Measurements from ENCODE around the gene KATNAL1. TPM values are rescaled to one million over a fixed set of nuclear protein-coding genes. Genes with fewer than 3 reads are reported as not detected.
"Not testable (repeated sequence)": the region's sequence is repeated elsewhere in the genome, so short reads cannot be mapped to it uniquely, and the experiment has no call there.

The KATNAL1 gene
- total RNA-seq, 1 donor from 2014 or later, result 29.1 TPM

- no peak for DNase-seq (ENCODE audit: low read depth, low spot score)
- peaks cover 5% of the 10 kb centered on the region for H3K4me1 Mint-ChIP-seq
- peaks cover 2% of the 10 kb centered on the region for H3K9me3 Mint-ChIP-seq
- no peaks in the 10 kb centered on the region for H3K27me3 Mint-ChIP-seq (ENCODE audit: low read depth)
- no peak overlapping the region for H3K4me3 Mint-ChIP-seq
- peaks cover 30% of the 10 kb centered on the region for H3K36me3 Mint-ChIP-seq (ENCODE audit: low read depth)
- no peak for TF ChIP-seq CTCF (conservative IDR thresholded peaks at IDR 0.05)
- H3K27ac Mint-ChIP-seq (ENCODE audit: unreplicated experiment), result no peak overlapping the region
Measured at GRCh38 chr13:30274083-30274482, 33.3 kb downstream of the KATNAL1 start.

GRCh38 chr13:30270035-30270434 lies 37.3 kb downstream of the KATNAL1 start:
- not testable (repeated sequence) for H3K27ac Mint-ChIP-seq (ENCODE audit: unreplicated experiment); H3K27me3 Mint-ChIP-seq (ENCODE audit: low read depth); H3K4me1 Mint-ChIP-seq; H3K4me3 Mint-ChIP-seq; H3K9me3 Mint-ChIP-seq; DNase-seq (ENCODE audit: low read depth, low spot score)
- peaks cover 23% of the 10 kb centered on the region for H3K36me3 Mint-ChIP-seq (ENCODE audit: low read depth)

GRCh38 chr13:30268673-30269072 lies 38.7 kb downstream of the KATNAL1 start:
- peaks cover 5% of the 10 kb centered on the region for H3K4me1 Mint-ChIP-seq
- no peak for DNase-seq (ENCODE audit: low read depth, low spot score)
- no peaks in the 10 kb centered on the region for H3K27me3 Mint-ChIP-seq (ENCODE audit: low read depth)
- no peak for TF ChIP-seq CTCF (conservative IDR thresholded peaks at IDR 0.05)
- H3K36me3 Mint-ChIP-seq (ENCODE audit: low read depth), result peaks cover 17% of the 10 kb centered on the region
- H3K27ac Mint-ChIP-seq (ENCODE audit: unreplicated experiment), result no peak overlapping the region
- H3K4me3 Mint-ChIP-seq, result no peak overlapping the region
- no peaks in the 10 kb centered on the region for H3K9me3 Mint-ChIP-seq

- Mint-ChIP-seq H3K27me3 (ENCODE audit: low read depth) (no peaks in the 10 kb centered on the region), H3K4me3 (no peak overlapping the region), H3K4me1 (no peaks in the 10 kb centered on the region), H3K27ac (ENCODE audit: unreplicated experiment) (no peak overlapping the region), H3K36me3 (ENCODE audit: low read depth) (peaks cover 10% of the 10 kb centered on the region), H3K9me3 (no peaks in the 10 kb centered on the region)
- TF ChIP-seq CTCF (conservative IDR thresholded peaks at IDR 0.05), result no peak
- DNase-seq (ENCODE audit: low read depth, low spot score), result no peak
Measured at GRCh38 chr13:30266756-30267155, 40.6 kb downstream of the KATNAL1 start.

- not testable (repeated sequence) for H3K4me3 Mint-ChIP-seq; DNase-seq (ENCODE audit: low read depth, low spot score)
- peaks cover 29% of the 10 kb centered on the region for H3K4me1 Mint-ChIP-seq
Measured at GRCh38 chr13:30259149-30259733, 48.1 kb downstream of the KATNAL1 start.

GRCh38 chr13:30257468-30258099 lies 49.8 kb downstream of the KATNAL1 start:
- H3K9me3 Mint-ChIP-seq, result peaks cover 3% of the 10 kb centered on the region
- no peak for TF ChIP-seq CTCF (conservative IDR thresholded peaks at IDR 0.05)
- H3K36me3 Mint-ChIP-seq (ENCODE audit: low read depth), result peaks cover 9% of the 10 kb centered on the region
- peak; percentile 5 for DNase-seq (ENCODE audit: low read depth, low spot score)
- peaks cover 29% of the 10 kb centered on the region for H3K4me1 Mint-ChIP-seq
- H3K27me3 Mint-ChIP-seq (ENCODE audit: low read depth), result no peaks in the 10 kb centered on the region
- no peak overlapping the region for H3K4me3 Mint-ChIP-seq
- peak overlapping the region; percentile 73 for H3K27ac Mint-ChIP-seq (ENCODE audit: unreplicated experiment)

More at GRCh38 chr13:30259149-30259733, 48.1 kb downstream of the KATNAL1 start:
- not testable (repeated sequence) for H3K36me3 Mint-ChIP-seq (ENCODE audit: low read depth); H3K9me3 Mint-ChIP-seq; H3K27ac Mint-ChIP-seq (ENCODE audit: unreplicated experiment); H3K27me3 Mint-ChIP-seq (ENCODE audit: low read depth)
